ENCODE results near the gene ANGPTL7. TPM values are rescaled to one million over a fixed set of nuclear protein-coding genes. Genes with fewer than 3 reads are reported as not detected.

The ANGPTL7 gene
- polyA plus RNA-seq, 2 of the 4 experiments (the other 2 are of a cell fraction): not detected

DNA sequence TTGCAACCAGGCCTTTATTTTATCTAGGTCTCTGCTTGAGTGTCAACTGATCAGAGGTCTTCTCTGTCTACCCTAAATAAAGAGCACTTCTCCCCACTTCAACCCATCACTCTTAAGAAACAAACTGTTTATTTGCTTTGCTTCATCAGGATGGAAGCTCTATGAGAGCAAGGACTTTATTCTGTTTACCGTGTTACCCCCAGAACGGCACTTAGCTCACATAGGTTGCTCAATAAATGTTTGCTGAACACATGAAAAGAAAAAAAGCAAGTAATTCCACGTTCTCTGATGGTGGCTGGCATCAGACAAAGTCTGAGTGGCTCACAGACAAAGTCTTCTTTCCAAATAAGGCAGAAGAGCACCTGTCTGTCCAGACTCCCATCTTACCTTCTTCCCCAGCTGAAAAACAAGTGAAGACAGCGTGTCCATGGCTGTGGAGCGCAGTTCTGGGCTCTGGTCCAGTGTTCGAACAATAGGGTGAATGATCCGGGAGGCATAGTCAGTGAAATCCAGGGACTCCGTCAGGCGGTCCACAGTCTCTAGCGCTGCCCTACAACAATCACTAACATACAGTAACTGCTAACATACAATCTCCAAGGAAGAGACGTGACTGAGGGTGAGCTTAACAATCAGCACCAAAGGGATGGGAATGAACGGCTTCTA is 22.9 kb downstream of the ANGPTL7 start:
- no peak overlapping the region for H3K4me3 ChIP-seq
- DNase-seq (ENCODE audit: low read depth in 1 of 2, low spot score in 1 of 2): no peak
- 90% methylated on average over 12 of the region's 12 CpGs for WGBS (ENCODE audit: missing lambda C conversion rate)
- ChIA-PET POLR2A (no interaction called here), CTCF (no interaction called here)
- H3K4me1 ChIP-seq: no peaks in the 10 kb centered on the region
- no peak overlapping the region for H3K27ac ChIP-seq
- no peaks in the 10 kb centered on the region for H3K9me3 ChIP-seq
- FAIRE-seq: no peak
- no peak overlapping the region for H3K4me2 ChIP-seq
- TF ChIP-seq CHD4 (IDR thresholded peaks at IDR 0.05; ENCODE audit: borderline replicate concordance) (no peak), HES2 (IDR thresholded peaks at IDR 0.05) (no peak), EHF (CRISPR knock-in tag; IDR thresholded peaks at IDR 0.05) (no peak), HOXB13 (CRISPR knock-in tag; IDR thresholded peaks at IDR 0.05; ENCODE audit: low read depth) (no peak), FOXS1 (CRISPR knock-in tag; IDR thresholded peaks at IDR 0.05) (no peak)
- TF ChIP-seq, protein P1, sequence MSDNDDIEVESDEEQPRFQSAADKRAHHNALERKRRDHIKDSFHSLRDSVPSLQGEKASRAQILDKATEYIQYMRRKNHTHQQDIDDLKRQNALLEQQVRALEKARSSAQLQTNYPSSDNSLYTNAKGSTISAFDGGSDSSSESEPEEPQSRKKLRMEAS (IDR thresholded peaks at IDR 0.05): no peak
- TF ChIP-seq, protein P2, sequence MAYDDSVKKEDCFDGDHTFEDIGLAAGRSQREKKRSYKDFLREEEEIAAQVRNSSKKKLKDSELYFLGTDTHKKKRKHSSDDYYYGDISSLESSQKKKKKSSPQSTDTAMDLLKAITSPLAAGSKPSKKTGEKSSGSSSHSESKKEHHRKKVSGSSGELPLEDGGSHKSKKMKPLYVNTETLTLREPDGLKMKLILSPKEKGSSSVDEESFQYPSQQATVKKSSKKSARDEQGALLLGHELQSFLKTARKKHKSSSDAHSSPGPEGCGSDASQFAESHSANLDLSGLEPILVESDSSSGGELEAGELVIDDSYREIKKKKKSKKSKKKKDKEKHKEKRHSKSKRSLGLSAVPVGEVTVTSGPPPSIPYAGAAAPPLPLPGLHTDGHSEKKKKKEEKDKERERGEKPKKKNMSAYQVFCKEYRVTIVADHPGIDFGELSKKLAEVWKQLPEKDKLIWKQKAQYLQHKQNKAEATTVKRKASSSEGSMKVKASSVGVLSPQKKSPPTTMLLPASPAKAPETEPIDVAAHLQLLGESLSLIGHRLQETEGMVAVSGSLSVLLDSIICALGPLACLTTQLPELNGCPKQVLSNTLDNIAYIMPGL (CRISPR knock-in tag; IDR thresholded peaks at IDR 0.05; ENCODE audit: borderline replicate concordance): no peak
- ATAC-seq: no peak

DNA sequence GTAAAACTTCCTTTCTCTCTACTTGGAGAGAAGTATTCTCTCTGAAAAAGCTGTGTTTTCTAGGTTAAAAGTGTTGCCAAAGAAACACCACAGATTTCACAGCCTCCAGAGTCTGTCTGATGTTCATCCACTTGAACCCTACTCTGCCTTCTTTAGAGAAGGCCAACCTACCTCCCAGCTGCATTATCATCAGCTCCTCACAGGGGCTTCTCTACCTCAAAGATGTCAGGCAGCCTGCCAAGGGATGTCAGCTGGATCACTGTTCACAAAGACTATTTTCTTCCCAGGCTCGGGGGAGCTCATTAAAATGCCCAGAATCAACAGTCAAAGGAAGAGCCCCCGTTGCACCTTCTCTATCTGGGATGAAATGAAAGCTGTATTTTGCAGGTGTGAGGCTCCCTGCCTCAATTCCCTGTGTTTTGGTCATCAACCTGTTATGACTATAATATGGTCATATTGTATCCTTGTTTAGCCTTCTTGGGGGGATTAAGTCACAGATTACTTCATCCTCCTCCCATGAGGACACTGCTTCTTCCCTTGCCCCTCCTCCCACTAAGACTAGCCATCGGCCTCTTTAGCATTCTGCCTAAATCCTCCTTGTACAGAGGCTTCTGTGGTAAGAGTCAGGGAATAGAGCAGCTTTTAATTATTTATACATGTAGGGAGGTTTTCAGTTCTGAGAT is 25.7 kb downstream of the ANGPTL7 start:
- no peak overlapping the region for H3K27ac ChIP-seq
- 87% methylated on average over 3 of the region's 3 CpGs for WGBS (ENCODE audit: missing lambda C conversion rate)
- FAIRE-seq (no peak), ATAC-seq (no peak), DNase-seq (ENCODE audit: low read depth in 1 of 2, low spot score in 1 of 2) (no peak)
- ChIA-PET POLR2A (no interaction called here), CTCF (no interaction called here)
- no peak overlapping the region for H3K4me3 ChIP-seq
- no peaks in the 10 kb centered on the region for H3K9me3 ChIP-seq
- TF ChIP-seq HDAC2 (IDR thresholded peaks at IDR 0.05) (no peak), PBX3 (IDR thresholded peaks at IDR 0.05) (no peak)
- H3K4me1 ChIP-seq: no peaks in the 10 kb centered on the region
- no peak overlapping the region for H3K4me2 ChIP-seq

- Histone ChIP-seq H3K27ac (no peak overlapping the region), H3K4me1 (no peaks in the 10 kb centered on the region), H3K4me2 (no peak overlapping the region), H3K4me3 (no peak overlapping the region), H3K9me3 (no peaks in the 10 kb centered on the region)
- no peak for TF ChIP-seq NFE2L2 (conservative IDR thresholded peaks at IDR 0.05; ENCODE audit: low read length)
- TF ChIP-seq EHF (CRISPR knock-in tag; IDR thresholded peaks at IDR 0.05): no peak
- TF ChIP-seq ZFP36 (IDR thresholded peaks at IDR 0.05; ENCODE audit: borderline replicate concordance, partially characterized antibody): no peak
- TF ChIP-seq EP300 (IDR thresholded peaks at IDR 0.05): no peak
- no peak for TF ChIP-seq RNF2 (IDR thresholded peaks at IDR 0.05; ENCODE audit: borderline replicate concordance, low read depth)
- no peak for TF ChIP-seq CTCF (IDR thresholded peaks at IDR 0.05)
- no peak for TF ChIP-seq TFCP2L1 (CRISPR knock-in tag; IDR thresholded peaks at IDR 0.05)
- TF ChIP-seq PHF8 (IDR thresholded peaks at IDR 0.05; ENCODE audit: borderline replicate concordance, low read depth): no peak
- TF ChIP-seq BCL3 (IDR thresholded peaks at IDR 0.05): no peak
- CTCF ChIA-PET: no interaction called here
- FAIRE-seq: no peak
- POLR2A ChIA-PET: no interaction called here
- 90% methylated on average over 2 of the region's 2 CpGs for WGBS (ENCODE audit: missing lambda C conversion rate)
- DNase-seq (ENCODE audit: low read depth in 1 of 2, low spot score in 1 of 2): no peak
- ATAC-seq: no peak
These were observed 26.3 kb downstream of the ANGPTL7 start for GRCh38 chr1:11215381-11216005.

Data from A549 (cell line).